KBM-7 (cell line): ENCODE data around the gene UMOD.

ENCODE experiments used
- DNase-seq: peaks from one replicate; pipeline ENCODE4 v3.0.0-alpha.2; 2015
- in situ Hi-C: fragments of 300-500 bp; cut with MboI; formaldehyde crosslinking; loops from 2 replicates; pipeline ENCODE4 v1.14.3; 2020; ENCODE audit warnings: low sequenced_read_pairs, low pct_unique_long_range_greater_than_20kb, mixed read lengths

The UMOD gene

GRCh38 chr16:20377181-20377580, 24.7 kb upstream of the UMOD start:
- in situ Hi-C loops: loop anchor here (25.0 kb wide), 1 partner anchor 465 kb away; no protein-coding TSS in a partner anchor
- no peak for DNase-seq

- DNase-seq: no peak
- in situ Hi-C loops: no loop called here
These were observed 20.2 kb upstream of the UMOD start for GRCh38 chr16:20372701-20373100.

- DNase-seq: no peak
- in situ Hi-C loops: no loop called here
These were observed 17.0 kb upstream of the UMOD start for GRCh38 chr16:20369452-20370054.

GRCh38 chr16:20364051-20364450, 11.5 kb upstream of the UMOD start:
- DNase-seq: no peak
- in situ Hi-C loops: no loop called here

- in situ Hi-C loops: no loop called here
- no peak for DNase-seq
These were observed 10.7 kb upstream of the UMOD start for GRCh38 chr16:20363191-20363590.

- DNase-seq: no peak
- in situ Hi-C loops: no loop called here
These were observed 7.5 kb upstream of the UMOD start for GRCh38 chr16:20359997-20360396.

- in situ Hi-C loops: no loop called here
- DNase-seq: no peak
These were observed 2.7 kb upstream of the UMOD start for GRCh38 chr16:20355114-20355782.

- DNase-seq: no peak
- in situ Hi-C loops: no loop called here
These were observed 864 bp upstream of the UMOD start for GRCh38 chr16:20353379-20353778.

- in situ Hi-C loops: no loop called here
These were observed 2.9 kb downstream of the UMOD start for GRCh38 chr16:20349615-20350014.

GRCh38 chr16:20348365-20349185, 3.9 kb downstream of the UMOD start:
- in situ Hi-C loops: no loop called here
- no peak for DNase-seq

More at GRCh38 chr16:20349615-20350014, 2.9 kb downstream of the UMOD start:
- DNase-seq: no peak

- DNase-seq: no peak
- in situ Hi-C loops: no loop called here
These were observed 4.7 kb downstream of the UMOD start for GRCh38 chr16:20347666-20348364.

- in situ Hi-C loops: no loop called here
- no peak for DNase-seq
These were observed 7.9 kb downstream of the UMOD start for GRCh38 chr16:20344611-20345010.

GRCh38 chr16:20339744-20340143, 12.8 kb downstream of the UMOD start:
- no peak for DNase-seq
- in situ Hi-C loops: no loop called here

GRCh38 chr16:20336955-20337354, 15.6 kb downstream of the UMOD start:
- in situ Hi-C loops: no loop called here
- no peak for DNase-seq

- DNase-seq: no peak
- in situ Hi-C loops: no loop called here
These were observed 18.1 kb downstream of the UMOD start for GRCh38 chr16:20334396-20334795.

- no peak for DNase-seq
- in situ Hi-C loops: no loop called here
These were observed 19.4 kb downstream of the UMOD start for GRCh38 chr16:20333120-20333519.

- DNase-seq: no peak
- in situ Hi-C loops: no loop called here
These were observed 20.1 kb downstream of the UMOD start for GRCh38 chr16:20332411-20332810.

- no peak for DNase-seq
- in situ Hi-C loops: no loop called here
These were observed 20.9 kb downstream of the UMOD start for GRCh38 chr16:20331635-20332034.

GRCh38 chr16:20329392-20330138, 22.9 kb downstream of the UMOD start:
- DNase-seq: no peak
- in situ Hi-C loops: no loop called here
